ENCODE measurements around the gene AURKA.
"Not testable (repeated sequence)": the region's sequence is repeated elsewhere in the genome, so short reads cannot be mapped to it uniquely, and the experiment has no call there.

AURKA gene

GRCh38 chr20:56423211-56423610 is 31.2 kb upstream of the AURKA start:
- no peak for DNase-seq
- in situ Hi-C loops (cut with MboI; ENCODE audit: low pct_unique_long_range_greater_than_20kb, low sequenced_read_pairs), result no loop called here

- no peak for DNase-seq
- in situ Hi-C loops (cut with MboI; ENCODE audit: low pct_unique_long_range_greater_than_20kb, low sequenced_read_pairs), result no loop called here
Observed at GRCh38 chr20:56422824-56423189, 30.8 kb upstream of the AURKA start.

- DNase-seq, result peak; percentile 71
Observed at GRCh38 chr20:56422076-56422823, 30.2 kb upstream of the AURKA start.

GRCh38 chr20:56420940-56421688 is 29.1 kb upstream of the AURKA start:
- DNase-seq, result peak; percentile 14
- in situ Hi-C loops (cut with MboI; ENCODE audit: low pct_unique_long_range_greater_than_20kb, low sequenced_read_pairs), result no loop called here

More at GRCh38 chr20:56422076-56422823, 30.2 kb upstream of the AURKA start:
- in situ Hi-C loops (cut with MboI; ENCODE audit: low pct_unique_long_range_greater_than_20kb, low sequenced_read_pairs), result no loop called here

GRCh38 chr20:56420028-56420427 is 28.0 kb upstream of the AURKA start:
- in situ Hi-C loops (cut with MboI; ENCODE audit: low pct_unique_long_range_greater_than_20kb, low sequenced_read_pairs), result no loop called here
- no peak for DNase-seq

- in situ Hi-C loops (cut with MboI; ENCODE audit: low pct_unique_long_range_greater_than_20kb, low sequenced_read_pairs), result no loop called here
- peak; percentile 64 for DNase-seq
Observed at GRCh38 chr20:56418385-56418861, 26.4 kb upstream of the AURKA start.

GRCh38 chr20:56417911-56418310 is 25.9 kb upstream of the AURKA start:
- in situ Hi-C loops (cut with MboI; ENCODE audit: low pct_unique_long_range_greater_than_20kb, low sequenced_read_pairs), result no loop called here
- DNase-seq, result no peak

- in situ Hi-C loops (cut with MboI; ENCODE audit: low pct_unique_long_range_greater_than_20kb, low sequenced_read_pairs), result no loop called here
- no peak for DNase-seq
Observed at GRCh38 chr20:56417402-56417801, 25.4 kb upstream of the AURKA start.

- no peak for DNase-seq
- in situ Hi-C loops (cut with MboI; ENCODE audit: low pct_unique_long_range_greater_than_20kb, low sequenced_read_pairs), result no loop called here
Observed at GRCh38 chr20:56414842-56415765, 23.1 kb upstream of the AURKA start.

GRCh38 chr20:56412949-56413348 is 20.9 kb upstream of the AURKA start:
- in situ Hi-C loops (cut with MboI; ENCODE audit: low pct_unique_long_range_greater_than_20kb, low sequenced_read_pairs), result no loop called here
- DNase-seq, result no peak

- in situ Hi-C loops (cut with MboI; ENCODE audit: low pct_unique_long_range_greater_than_20kb, low sequenced_read_pairs), result no loop called here
- DNase-seq, result no peak
Observed at GRCh38 chr20:56412473-56412790, 20.4 kb upstream of the AURKA start.

GRCh38 chr20:56411759-56412472 is 19.9 kb upstream of the AURKA start, which contains the start of gene CASS4:
Gene CASS4 (plus strand): TSS chr20:56412260. CDS start chr20:56412459, 199 bp downstream.
- in situ Hi-C loops (cut with MboI; ENCODE audit: low pct_unique_long_range_greater_than_20kb, low sequenced_read_pairs), result no loop called here
- peak; percentile 97 for DNase-seq

- DNase-seq; in situ Hi-C loops (cut with MboI; ENCODE audit: low pct_unique_long_range_greater_than_20kb, low sequenced_read_pairs): not testable (repeated sequence)
Observed at GRCh38 chr20:56411287-56411686, 19.3 kb upstream of the AURKA start.

GRCh38 chr20:56409956-56410355 is 17.9 kb upstream of the AURKA start:
- in situ Hi-C loops (cut with MboI; ENCODE audit: low pct_unique_long_range_greater_than_20kb, low sequenced_read_pairs), result no loop called here
- DNase-seq, result no peak

- in situ Hi-C loops (cut with MboI; ENCODE audit: low pct_unique_long_range_greater_than_20kb, low sequenced_read_pairs), result no loop called here
- DNase-seq, result peak; percentile 21
Observed at GRCh38 chr20:56409521-56409920, 17.5 kb upstream of the AURKA start.

GRCh38 chr20:56406910-56407309 is 14.9 kb upstream of the AURKA start:
- in situ Hi-C loops (cut with MboI; ENCODE audit: low pct_unique_long_range_greater_than_20kb, low sequenced_read_pairs), result no loop called here
- no peak for DNase-seq

GRCh38 chr20:56405356-56405755 is 13.3 kb upstream of the AURKA start:
- in situ Hi-C loops (cut with MboI; ENCODE audit: low pct_unique_long_range_greater_than_20kb, low sequenced_read_pairs); DNase-seq: not testable (repeated sequence)

- no peak for DNase-seq
- in situ Hi-C loops (cut with MboI; ENCODE audit: low pct_unique_long_range_greater_than_20kb, low sequenced_read_pairs), result no loop called here
Observed at GRCh38 chr20:56403465-56403864, 11.4 kb upstream of the AURKA start.

Data from KBM-7 (cell line).